Measurements from ENCODE around the gene ZMAT3.
A peak's percentile ranks its signal among the peaks of the same experiment; 100 is the strongest.
"Not testable (repeated sequence)": the region's sequence is repeated elsewhere in the genome, so short reads cannot be mapped to it uniquely, and the experiment has no call there.

ZMAT3 gene, protein sequence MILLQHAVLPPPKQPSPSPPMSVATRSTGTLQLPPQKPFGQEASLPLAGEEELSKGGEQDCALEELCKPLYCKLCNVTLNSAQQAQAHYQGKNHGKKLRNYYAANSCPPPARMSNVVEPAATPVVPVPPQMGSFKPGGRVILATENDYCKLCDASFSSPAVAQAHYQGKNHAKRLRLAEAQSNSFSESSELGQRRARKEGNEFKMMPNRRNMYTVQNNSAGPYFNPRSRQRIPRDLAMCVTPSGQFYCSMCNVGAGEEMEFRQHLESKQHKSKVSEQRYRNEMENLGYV

GRCh38 chr3:179071323-179072099 lies at the start of gene ZMAT3:
Gene ZMAT3 (minus strand): TSS chr3:179071809. CDS start chr3:179067752, 4,057 bp downstream.
- DNase-seq = peak; percentile 68

- DNase-seq = no peak
Measured at GRCh38 chr3:179116816-179117215, 45.2 kb upstream of the ZMAT3 start.

DNA sequence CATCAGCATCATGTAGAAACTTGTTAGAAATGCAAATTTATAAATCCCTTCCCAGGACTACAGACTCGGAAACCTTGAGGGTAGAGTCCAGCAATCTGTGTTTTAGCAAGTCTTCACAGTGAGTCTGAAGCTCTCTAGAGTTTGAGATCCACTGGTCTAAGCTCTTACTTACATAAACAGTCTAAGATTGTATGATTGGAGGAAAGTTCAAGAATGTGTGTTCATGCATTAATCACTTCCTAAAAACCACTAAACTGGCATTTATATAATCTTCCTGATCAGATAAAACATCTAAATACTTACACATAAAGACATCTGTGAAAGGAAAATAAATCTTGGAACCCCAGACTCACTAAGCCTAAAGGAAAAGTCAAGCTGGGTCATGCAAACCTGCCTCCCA lies 43.8 kb upstream of the ZMAT3 start:
- DNase-seq = not testable (repeated sequence)

DNA sequence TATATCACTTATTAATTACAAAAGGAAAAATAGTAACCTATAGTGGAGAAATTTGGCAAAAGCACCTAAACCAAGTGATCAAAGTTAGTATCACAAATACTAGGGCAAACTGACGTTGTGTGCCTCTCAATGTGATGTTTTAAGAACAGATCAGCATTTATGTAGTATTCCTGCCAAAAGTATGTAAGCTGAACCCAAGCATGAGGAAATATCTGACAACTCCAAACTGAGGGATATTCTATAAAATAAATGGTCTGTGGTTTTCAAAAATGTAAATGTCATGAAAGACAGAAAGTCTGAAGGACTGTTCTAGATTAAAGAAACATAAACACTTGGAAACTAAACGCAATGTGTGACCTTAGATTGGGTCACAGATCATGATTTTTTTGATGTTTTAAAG lies 42.3 kb upstream of the ZMAT3 start:
- no peak for DNase-seq

DNA sequence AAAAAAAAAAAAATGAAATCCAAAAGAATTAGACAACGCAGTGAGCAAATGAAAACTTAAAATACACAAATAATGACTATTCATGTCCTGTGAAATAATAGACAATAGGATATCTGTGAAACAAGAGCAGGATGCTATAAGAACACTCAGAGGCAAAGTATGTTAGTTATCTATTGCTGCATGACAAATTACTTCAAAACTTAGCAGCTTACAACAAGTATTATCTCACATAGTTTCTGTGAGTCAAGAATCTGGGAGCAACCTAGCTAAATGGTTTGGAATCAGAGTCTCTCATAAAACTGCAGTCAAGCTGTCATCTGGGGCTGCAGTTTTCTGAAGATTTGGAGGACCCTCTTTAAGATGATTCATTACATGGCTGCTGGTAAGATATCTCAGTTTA lies 36.5 kb upstream of the ZMAT3 start:
- DNase-seq = no peak

DNA sequence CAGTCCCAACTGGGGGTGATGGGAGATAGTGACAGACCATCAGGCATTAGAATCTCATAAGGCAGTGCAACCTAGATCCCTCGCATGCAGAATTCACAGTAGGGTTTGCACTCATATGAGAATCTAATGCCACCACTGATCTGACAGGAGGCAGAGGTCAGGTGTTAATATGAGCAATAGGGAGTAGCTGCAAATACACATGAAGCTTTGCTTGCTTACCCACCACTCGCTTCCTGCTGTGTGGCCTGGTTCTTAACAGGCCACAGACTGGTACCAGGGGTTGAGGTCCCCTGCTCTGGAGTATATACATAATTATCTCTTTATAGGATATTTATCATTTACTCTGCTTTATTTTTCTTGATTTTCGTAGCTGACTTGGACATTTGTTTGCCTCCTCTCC lies 36.0 kb upstream of the ZMAT3 start:
- no peak for DNase-seq

DNA sequence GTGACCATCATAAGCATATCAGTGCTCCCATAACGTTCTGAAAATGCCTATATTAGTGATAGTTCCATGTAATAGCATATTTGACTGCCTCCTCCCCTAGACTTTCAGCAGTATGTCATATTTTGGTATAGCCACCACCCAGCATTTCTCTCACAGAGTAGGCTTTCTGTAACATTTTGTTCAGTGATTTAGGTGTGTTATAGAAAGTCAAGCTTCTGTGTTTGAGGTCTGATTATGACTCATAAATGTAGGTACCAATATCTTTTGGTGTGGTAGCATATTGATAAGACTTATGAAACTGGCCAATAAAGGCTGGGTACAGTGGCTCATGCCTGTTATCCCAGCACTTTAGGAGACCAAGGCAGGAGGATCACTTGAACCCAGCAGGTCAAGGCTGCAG lies 34.3 kb upstream of the ZMAT3 start:
- DNase-seq = no peak

DNA sequence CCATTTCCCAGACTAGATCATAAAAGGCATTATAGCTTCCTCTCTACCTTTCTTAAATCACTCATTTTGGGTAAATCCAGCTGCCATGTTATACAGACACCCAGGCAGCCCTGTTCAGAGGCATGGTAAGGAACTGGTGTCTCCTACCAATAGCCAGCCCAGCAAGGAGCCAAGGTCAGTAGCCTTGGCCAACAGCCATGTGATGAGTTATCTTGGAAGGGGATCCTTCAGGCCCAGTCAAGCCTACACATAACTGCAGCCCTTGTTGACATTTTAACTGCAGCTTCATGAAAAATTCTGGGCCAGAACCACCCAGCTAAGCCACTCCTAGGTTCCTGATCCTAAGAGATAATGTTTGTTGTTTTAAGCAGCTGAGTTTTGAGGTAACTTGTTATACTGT lies 29.0 kb upstream of the ZMAT3 start:
- no peak for DNase-seq

DNA sequence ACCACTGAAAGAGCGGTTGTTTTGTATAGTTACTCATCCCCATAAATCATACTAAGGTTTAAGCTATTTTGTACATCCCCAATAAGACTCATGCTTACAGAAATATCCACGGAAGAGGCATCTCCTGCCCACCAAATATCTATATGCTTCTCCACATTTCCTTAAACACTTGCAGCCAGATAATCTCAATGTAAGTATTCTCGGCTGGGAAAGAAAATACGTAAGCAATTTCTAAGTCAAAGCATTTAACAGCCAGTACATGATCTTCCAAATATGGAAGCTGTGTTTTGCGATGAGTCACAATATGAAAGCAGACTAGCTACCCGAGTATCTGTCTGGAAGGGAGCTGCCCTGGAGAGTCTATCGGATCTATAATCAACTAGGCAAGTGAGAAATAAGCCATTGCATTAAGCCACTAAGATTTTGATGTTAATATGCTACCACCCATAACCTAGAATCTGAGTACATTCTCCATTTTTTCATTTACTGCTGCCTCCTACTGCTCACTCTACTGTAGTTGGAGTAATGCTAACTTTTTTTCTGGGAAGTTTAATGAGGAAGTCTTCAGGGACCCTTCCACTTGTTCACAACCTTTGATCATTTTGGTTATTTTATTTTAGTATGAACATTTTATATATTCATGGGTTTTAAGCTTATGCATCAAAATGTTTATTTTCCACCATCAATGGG lies 26.9 kb upstream of the ZMAT3 start:
- no peak for DNase-seq

- DNase-seq = no peak
Measured at GRCh38 chr3:179093807-179094206, 22.2 kb upstream of the ZMAT3 start.

DNA sequence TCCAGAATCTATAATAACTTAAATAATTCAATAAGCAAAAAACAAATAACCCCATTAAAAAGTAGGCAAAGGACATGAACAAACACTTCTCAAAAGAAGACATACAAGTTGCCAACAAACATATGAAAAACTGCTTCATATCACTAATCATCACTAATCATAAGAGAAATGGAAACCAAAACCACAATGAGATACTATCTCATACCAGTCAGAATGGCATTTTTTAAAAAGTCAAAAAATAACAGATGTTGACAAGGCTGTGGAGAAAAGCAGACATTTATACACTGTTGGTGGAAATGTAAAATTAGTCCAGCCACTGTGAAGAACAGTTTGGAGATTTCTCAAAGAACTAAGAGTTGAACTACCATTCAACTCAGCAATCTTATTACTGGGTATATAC lies 19.5 kb upstream of the ZMAT3 start:
- no peak for DNase-seq

DNA sequence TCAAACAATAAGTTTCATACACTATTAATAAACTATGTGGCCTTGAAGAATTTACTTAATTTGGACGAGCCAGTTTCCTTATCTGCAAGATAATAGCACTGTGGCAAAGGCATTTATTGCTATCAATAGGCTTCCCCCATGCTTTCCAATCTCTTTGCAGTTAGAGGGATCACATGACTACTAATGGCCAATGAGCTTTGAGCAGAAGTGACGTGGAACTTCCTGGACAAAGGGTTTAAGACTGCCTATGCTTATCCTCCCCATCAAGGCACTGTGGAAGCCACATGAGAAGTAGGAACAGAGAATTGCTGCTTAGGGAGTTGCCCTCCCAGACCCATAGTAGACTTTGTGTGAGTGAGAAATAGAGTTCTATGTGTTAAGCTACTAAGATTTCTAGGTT lies 16.7 kb upstream of the ZMAT3 start:
- no peak for DNase-seq

DNA sequence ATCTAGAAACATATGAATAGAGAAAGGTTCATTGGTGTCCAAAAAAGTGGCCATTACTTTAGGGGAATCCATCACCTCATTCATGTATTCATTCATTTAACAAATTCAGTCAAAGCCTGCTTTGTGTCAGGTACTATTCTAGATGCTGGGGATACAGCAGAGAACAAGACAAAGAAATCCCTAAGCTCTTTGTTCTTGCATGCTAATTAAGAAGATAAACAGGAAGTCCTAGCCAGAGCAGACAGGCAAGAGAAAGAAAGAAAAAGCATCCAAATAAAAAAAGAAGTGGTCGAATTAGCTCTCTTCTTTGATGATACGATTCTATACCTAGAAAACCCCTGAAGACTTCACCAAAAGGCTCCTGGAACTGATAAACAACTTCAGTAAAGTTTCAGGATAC lies 12.4 kb upstream of the ZMAT3 start:
- DNase-seq = no peak

DNA sequence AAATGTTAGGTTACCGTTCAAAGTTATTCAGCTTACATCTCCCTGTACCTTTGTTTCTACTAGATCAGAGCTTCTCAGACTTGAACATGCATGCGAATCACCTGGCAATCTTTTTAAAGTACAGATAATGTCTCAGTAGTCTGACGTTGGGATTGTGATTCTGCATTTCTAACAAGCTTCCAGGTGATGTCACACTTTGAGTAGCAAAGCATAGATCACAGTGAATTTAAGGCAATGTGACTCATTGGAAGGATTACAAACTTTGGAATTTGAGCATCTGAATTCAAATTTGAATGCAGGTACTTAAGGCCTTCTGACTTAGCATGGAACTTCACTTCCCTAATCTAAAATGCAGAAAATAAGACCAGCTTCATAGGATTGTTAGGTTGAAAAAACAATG lies 10.8 kb upstream of the ZMAT3 start:
- no peak for DNase-seq

DNA sequence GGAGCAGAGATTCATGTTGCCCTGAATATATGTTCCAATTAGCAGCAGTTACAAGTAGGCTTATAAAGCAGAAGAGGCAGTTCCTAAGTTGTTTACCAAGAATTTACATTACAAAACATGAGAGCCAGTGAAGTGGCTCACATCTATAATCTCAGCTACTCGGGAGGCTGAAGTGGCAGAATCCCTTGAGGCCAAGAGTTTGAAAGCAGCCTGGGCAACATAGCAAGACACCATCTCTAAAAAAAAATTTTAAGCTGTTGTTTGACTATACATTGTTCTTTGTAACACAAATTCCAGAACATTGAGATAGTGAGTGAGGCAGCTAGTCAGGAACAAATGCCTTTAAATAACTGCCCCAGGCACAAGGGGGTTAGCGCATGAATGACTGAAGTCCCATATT lies 10.3 kb upstream of the ZMAT3 start:
- DNase-seq = no peak

GRCh38 chr3:179079537-179079936 lies 7.9 kb upstream of the ZMAT3 start:
- no peak for DNase-seq

- DNase-seq = no peak
Measured at GRCh38 chr3:179076243-179077027, 4.8 kb upstream of the ZMAT3 start.

- DNase-seq = no peak
Measured at GRCh38 chr3:179074656-179075055, 3.0 kb upstream of the ZMAT3 start.

DNA sequence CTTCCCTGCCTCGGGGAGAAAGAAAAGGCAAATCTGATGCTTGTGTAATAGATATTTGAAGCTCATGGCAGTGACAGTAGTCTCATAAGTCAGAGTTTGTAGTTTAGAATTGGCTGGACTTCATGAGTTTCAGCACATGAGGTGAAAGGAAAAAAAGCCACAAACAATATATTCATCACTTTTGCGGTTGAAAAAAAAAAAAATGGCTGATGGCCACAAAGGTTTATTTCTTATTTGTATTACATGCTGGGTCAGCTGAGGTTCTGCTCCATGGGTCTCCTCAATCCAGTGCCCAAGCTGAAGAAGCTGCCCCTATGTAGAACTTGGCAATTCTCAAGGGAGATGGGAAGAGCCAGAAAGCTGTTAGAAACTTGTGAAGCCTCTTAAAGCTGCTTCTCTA lies 2.2 kb upstream of the ZMAT3 start:
- no peak for DNase-seq

- DNase-seq = no peak
Measured at GRCh38 chr3:179072100-179072438, 460 bp upstream of the ZMAT3 start.

- DNase-seq = no peak
Measured at GRCh38 chr3:179071027-179071322, 634 bp downstream of the ZMAT3 start.

DNA sequence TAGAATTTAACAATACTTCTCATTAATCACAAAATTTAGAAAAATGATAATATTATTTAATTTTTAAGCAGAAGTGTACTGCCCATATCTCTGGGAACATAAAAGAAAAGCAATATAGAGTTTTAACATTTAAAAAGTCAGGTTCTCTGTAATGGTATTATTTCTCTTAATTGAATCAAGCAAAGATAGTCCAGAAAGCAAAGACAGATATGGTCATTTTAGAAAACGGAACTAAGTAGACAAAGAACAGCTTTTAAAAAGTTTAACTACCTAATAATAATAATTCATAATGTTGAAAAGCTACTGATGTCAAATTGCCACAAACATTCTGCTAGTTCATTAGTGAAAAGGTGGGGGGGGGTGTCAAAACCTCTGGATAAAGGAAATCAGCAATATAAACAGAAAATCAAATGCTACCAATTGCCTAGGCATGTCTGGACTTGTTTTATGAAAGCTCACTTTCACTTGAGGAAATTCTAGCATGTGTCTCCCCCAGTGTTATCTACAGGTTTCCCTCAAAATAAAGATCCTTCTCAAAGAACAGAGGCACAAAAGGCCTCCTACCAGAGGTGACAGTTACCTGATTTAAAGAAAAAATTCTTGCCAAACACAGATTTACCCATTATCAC lies 1.7 kb downstream of the ZMAT3 start:
- DNase-seq = no peak
